ENCODE results near the gene MYO18B.
A peak's percentile ranks its signal among the peaks of the same experiment; 100 is the strongest.

MYO18B gene

DNA sequence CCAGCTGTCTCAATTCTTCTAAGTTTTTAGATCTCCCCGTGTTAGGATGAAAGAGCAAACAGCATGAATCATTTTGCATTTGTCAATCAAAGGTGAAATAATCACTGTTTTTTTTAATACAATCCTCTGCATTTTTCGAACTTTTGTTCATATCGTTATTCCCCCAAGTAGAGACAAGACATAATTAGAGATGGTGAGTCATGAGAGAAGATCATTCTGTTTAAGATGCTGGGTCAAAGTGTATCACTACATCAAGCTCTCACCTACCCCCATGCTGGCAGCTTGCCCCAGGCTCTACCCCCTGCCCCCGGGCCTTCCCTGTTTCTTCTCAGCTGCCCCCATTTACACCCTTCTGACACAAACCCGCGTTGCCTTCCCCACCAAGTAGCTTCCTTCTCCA, 30.5 kb upstream of the MYO18B start:
- no peak for DNase-seq (ENCODE audit: low spot score)

DNA sequence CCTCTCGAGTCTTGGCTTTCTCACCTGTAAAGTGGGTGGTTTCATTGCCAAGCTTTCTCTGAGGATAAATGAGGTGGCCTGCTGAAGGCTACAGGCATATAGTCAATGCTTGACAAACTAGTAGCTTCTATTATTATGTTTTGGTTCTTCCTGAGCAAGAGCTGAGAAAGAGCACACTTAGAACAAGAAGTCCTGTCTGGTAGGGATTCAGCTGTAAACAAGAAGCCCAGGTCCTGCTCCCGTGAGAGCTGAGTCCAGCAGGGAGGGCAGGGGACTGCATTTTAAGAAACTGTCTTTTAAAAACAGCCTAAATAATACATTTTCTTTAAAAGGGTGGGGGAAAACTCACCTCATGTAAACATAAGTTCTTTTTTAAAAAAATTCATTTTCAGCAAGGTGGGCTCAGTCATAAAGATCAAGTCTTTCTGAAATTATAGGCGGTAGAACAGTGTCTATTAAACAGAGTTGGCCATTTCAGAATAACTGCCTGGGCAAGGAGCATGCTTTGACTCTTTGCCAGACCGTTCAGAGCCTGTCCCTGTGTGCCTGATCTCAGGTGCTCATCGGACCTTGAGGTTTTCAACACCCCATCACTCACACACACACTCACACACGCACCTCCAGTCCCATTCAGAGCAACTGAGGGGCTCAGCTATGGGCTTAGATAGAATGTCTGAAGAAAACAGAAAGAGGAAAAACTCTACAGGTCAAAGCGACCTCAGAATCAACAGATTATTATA, 29.2 kb upstream of the MYO18B start:
- DNase-seq (ENCODE audit: low spot score) = no peak

DNA sequence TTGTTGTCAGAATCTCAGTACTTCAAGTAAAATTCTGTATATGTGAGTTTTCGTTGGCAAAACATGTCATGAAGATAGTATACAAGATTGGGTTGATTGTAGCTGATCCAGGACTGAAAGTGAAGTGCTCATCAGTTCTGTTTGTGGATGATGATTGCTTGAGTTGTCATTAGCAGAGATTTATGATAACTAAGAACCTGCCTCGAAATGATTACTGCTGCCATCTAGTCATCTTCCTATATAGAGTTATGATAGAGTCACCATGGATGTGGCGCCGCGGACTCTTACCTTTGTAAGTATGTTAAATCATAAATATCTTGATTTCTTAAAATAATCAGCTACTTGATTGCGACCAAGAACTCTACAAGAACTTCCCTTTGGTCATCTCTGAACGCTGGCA, 27.9 kb upstream of the MYO18B start:
- DNase-seq (ENCODE audit: low spot score) = no peak

DNA sequence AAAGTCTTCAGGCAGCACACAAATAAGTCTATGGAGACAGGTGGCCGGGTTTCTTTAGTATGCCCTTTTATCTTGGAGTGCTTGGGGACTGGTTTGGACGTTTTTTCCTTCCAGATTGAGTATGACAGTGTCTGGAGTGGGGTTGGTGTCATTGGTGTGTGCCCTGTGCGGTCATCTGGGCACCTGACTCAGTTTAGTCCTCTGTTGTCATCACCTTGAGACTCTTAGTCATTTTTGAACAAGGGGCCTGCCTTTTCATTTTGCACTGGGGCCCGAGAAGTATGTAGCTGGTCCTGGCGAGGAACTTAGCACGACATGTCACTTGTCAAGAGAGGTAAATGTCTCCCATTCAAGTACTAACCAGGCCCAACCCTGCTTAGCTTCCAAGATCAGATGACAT, 27.2 kb upstream of the MYO18B start:
- DNase-seq (ENCODE audit: low spot score) = no peak

DNA sequence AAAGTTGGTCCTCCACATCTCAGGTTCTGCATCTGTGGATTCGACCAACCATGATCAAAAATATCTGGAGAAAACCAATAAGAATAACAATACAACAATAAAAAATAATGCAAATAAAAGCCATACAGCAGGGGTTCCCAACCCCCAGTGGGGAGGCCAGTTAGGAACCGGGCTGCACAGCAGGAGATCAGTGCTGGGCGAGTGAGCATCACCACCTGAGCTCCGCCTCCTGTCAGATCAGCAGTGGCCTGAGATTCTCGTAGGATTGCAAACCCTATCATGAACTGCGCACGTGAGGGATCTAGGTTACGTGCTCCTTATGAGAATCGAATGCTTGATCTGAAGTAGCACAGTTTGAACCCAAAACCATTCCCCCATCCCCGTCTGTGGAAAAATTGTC, 25.4 kb upstream of the MYO18B start:
- DNase-seq (ENCODE audit: low spot score) = no peak

DNA sequence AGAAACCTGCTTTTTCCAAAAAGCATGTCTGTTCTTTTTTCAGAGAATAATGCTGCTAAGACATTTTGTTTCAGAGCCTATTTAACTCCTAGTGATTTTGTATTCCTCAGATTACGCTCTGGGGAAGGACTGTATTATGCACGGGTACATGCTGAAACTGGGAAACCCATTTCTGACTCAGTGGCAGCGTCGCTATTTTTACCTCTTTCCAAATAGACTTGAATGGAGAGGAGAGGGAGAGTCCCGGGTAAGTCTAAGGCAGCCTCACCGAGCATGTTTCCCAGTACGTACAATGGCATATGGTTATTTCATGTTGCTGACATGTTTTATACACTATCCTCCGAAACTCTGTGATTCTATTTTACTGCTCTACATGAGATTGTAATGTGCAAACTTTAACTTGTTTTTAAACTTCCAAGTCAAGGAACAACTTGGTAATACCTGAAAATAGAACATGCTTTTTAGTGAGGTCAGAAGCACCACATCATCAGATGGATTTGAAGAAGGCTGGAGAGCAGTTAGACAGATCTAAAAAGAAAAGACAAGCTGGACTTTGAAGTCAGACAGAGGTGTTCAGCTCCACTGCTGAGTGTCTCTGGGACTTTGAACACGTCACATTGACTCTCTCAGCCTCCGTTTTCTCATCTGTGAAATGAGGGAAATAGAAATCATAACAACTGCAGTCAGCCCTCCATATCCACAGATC, 23.7 kb upstream of the MYO18B start:
- no peak for DNase-seq (ENCODE audit: low spot score)

DNA sequence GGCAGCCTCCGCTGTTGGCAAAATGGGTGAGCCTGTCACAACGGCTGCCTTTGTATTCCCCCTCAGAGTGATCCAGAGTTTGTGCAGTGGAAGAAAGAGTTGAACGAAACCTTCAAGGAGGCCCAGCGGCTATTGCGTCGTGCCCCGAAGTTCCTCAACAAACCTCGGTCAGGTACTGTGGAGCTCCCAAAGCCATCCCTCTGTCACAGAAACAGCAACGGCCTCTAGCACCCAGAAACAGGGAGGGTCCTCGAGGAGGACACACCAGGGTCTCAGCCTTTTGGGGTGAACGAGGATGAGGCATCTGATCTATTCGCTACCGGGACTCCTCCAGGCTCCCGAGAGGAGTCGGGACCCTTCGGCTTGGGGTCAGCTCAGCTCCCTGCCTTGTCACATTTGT, 19.8 kb upstream of the MYO18B start:
- no peak for DNase-seq (ENCODE audit: low spot score)

DNA sequence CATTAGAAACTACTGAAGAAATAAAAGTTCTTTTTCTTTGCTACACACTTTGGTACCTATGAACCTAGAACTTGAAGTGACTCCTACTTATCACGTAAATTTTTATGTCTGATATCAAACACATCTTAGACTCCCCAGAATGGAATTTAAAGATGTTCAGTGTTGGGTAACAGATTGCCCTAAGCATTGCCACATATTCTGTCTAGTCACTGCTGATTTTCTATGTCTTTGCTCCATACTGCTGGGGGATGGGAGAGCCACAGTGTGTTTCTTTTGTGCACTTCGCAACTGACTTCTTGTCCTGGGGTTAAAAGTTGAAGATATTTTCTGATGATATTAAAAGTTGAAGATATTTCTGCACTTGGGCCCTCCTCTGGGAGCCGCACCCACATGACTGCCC, 19.4 kb upstream of the MYO18B start:
- no peak for DNase-seq (ENCODE audit: low spot score)

DNA sequence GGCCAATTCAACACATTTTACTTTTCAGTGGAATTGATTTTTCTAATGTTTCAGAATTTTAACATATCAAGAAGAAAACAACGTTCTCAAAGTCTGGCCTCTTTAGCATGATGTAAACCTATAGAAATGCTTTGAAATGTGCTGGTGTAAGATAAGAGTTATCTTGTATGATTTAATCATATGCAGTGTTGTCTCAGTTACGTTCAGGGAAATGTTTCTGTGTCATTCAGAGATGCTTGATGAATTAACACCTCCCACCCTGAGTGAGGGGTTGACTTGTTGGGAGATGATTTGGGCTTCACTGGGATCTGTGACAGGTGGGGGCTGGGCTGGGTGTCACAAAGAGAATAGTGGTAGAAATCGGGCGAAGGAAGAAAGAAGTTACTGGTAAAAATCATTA, 15.7 kb upstream of the MYO18B start:
- DNase-seq (ENCODE audit: low spot score) = no peak

DNA sequence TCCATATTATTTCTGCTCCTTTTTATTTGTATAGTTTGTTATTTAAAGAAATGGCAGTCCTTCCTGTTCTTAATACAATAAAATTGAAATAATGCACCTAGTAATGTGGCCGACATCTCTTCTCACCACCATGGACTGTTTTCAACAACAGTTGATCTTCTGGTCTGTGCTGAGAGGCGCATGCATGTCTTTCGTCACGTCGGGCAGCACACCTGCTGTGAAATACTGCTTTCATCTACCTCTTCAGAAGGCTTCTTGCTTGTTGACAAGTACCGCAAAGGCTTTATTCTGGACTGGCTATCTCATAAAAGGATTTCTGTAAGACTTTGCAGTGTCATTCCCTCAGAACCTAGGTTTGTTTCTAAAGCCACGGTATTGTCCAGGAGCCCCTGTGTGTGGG, 13.9 kb upstream of the MYO18B start:
- DNase-seq (ENCODE audit: low spot score) = no peak

DNA sequence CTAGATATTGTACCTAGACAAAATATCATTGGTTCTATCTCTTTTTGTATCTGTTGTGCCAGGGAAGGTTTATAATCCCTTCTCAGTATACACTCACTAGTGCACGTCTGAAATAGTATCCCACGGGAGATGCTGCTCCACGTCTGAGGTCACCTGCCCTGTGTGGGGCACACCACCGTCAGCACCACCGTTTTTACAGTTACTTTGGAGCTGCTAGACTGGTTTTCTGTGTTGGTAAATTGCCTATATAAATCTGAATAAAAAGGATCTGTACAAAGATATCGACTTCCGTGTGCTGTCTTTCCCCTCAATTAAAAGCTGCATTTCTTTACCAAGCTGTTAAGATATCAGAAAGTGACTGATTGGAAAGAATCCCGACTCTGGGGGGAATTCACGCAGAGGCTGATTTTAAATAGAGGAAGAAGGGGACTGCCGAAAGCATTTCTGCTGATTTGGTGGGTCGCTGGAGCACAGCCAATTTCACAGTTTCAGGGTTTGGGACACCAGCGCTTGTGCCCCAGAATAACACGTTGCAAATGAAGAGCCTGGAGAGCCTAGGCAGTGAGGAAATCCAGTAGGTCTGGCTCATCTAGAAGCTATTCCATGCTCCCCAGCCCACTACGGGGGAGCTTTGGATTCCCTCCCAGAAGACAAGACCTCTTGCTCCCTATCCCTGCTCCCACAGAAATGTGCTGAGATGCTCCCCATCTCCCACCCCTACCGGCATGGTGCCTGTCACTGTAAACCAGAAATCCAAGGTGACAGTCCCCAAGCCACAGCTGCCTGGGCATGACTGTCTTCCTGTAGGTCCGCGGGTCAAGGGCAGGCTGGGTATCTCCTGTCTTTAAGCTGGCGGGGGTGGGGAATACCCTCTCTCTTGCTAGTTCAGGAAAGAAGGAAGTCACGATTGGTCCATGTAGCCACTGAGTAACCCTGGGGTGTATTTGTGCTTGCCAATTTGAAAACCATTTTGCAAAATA, 12.7 kb upstream of the MYO18B start:
- DNase-seq (ENCODE audit: low spot score) = no peak

DNA sequence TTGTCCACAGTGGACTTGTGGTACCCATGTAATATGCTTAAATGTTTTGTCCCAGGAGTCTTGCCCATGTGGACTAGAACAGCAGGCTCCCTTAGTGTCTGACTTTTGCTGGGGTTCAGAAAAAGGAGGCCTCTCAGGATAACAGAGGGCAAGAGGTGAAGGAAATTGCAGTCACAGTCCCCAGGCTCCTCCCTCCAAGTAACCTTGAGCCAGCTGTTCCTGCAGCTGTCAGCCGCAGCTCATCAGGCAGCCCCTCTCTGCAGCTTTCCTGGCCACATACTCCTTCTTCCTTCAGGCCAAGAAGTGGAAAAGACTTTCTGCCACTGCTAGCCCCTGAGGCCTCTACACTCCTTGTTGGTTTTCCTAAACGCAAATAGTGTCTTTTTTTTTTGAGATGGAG, 6.3 kb upstream of the MYO18B start:
- no peak for DNase-seq (ENCODE audit: low spot score)

DNA sequence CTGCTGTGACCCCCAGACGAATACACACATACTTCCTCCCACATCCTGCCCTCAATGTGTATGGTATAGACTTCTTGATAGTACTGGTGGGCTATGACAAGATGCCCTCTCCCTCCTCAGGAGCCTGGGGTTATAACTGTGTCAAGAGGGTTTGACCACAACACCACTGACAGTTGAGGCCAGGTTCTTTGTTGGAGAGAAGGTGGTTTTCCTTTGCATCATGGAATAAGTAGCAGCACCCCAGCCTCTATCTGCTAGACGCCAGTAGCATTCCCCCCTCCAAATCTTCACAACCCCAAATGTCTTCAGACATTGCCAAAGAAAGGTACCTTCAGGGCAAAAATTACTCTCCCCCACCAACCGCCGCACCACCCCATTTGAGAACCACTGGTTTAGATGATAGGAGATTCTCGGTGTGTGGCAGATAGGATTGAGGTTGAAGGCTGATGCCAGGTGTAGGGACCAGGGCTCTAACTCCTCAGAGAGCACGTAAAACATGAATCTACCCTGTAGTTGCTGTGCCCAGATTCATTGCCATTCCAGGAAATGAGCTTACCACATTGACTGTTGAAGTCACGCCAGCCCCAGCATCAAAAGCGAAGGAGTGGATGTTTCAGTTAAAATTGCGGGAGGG, 5.5 kb upstream of the MYO18B start:
- DNase-seq (ENCODE audit: low spot score) = no peak

DNA sequence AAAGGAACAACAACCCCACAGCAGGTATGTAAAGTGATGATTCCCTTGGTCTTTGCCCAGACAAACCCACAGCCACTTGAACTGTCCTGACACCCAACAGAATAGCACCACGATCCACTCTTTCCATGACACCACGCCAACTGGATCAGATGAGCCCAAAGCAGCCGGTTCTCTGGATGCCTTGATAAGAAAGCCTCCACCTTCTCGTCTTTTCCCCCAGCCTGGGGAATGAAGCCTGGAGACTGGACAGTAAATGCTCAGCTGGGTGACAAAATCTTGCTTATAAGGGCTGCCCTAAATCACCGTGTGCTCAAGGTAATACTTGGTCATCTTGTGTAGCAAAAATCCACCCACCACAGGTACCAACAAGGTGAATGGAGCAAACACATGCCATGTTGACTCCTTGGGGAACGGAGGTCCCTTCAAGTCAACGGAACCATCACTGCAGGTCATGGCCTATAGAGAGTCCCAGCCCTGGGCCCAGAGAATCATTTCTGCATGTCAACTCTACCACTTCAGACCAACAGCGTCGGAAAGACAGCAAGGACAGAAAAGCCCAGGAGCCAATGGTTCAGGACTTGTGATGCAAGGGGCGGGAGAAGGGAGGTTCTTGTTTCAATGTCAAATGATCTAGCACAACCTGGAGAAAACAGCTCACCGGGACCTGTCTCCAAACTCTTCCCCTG, 2.2 kb upstream of the MYO18B start:
- no peak for DNase-seq (ENCODE audit: low spot score)

DNA sequence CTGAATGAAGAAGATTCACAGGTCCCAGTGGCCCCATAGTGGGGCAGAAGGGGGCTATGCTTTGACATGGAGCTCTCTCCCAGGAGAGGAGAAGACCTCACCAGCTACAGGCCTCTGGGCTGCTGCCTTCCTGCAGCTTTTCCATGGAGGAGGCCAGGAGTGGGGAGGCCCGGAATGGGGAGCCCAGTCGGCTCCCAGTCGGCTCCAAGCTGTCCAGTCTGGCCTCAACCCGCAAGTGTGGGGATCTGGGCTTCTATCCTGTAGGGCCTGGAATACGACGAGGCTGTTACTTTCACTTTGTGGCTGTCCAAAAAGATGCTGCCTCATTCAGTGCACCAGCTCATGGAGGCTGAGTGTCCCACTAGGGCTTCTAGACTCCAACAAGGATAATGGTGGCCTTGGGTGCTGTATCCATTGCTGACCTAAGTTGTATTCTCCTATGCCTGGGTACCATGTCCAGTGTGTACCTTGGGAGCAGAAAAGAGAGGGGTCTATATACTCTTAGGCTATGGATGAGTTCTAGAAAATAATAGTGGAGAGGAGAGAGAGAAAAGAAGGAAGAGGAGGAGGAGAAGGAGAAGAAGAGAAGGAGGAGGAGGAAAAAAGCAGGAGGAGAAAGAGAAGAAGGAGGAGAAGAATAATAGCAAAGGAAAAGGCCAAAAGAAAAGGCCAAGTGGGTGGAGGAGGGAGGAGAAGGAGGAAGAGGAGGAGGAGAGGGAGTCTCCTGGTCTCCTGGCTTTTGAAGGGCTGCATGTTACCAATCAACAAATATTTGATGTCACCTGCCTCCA, 1.1 kb downstream of the MYO18B start:
- DNase-seq (ENCODE audit: low spot score) = no peak

DNA sequence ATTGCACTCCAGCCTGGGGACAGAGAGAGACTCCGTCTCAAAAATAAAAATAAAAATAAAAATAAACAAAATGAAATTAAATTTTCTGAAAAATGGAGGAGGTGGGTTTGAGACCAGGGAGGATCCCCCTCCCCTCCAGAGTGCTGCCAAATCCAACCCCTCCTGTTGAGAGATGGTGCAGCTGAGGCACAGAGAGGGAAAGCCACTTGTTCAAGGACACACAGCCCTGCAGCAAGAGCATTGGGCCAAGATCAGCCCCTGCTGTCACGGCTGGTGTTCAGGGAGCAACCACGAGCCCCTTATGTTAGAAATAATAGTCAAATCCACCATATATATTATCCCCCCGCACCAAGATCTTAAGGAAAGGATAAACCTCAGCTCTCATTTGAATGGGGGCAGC, 2.7 kb downstream of the MYO18B start:
- DNase-seq (ENCODE audit: low spot score) = no peak

DNA sequence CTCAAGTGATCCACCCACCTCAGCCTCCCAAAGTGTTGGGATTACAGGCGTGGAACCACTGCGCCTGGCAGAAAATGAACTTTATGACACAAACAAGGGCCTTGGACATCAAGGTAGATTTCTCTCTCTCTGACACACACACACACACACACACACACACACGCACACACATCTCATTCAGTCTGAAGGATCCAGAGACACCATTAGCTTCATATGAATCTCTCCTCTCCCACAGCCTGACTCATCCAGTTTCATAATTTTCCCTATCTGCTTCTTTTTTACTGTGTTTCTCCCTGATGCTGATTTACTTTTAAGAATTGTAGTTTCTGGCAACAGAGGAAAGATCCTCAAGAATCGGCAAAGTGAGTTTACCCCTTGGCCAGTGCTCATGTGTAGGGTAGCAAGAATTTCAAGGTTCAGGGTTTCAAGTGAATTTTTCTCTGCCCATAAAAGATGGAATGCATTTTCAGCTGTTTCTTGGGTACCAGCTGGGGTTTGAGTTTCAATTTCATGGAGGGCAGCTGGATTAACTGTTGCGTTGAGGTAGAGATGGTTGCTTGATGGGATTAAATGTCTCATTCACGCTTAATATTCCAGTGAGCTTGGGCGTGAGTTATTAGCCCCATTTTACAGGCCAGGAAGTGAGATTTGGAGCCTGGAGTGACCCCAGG, 3.5 kb downstream of the MYO18B start:
- no peak for DNase-seq (ENCODE audit: low spot score)

DNA sequence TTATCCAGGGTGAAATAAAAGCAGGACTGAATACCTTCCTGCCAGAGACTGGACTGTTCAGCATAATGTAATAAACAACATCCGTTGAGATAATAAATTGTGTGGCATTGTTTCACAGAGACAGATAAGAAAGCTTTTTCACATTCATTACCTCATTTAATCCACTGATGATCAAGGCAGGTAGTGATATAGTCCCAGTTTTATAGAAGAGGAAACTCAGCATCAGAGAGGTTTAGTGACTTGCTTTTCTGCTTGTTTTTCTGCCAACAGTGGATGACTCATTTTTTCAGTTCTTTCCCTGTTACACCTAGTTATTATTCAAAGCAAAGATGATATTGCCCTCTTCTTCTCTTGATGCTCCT, 4.0 kb downstream of the MYO18B start:
- peak; percentile 44 for DNase-seq (ENCODE audit: low spot score)

DNA sequence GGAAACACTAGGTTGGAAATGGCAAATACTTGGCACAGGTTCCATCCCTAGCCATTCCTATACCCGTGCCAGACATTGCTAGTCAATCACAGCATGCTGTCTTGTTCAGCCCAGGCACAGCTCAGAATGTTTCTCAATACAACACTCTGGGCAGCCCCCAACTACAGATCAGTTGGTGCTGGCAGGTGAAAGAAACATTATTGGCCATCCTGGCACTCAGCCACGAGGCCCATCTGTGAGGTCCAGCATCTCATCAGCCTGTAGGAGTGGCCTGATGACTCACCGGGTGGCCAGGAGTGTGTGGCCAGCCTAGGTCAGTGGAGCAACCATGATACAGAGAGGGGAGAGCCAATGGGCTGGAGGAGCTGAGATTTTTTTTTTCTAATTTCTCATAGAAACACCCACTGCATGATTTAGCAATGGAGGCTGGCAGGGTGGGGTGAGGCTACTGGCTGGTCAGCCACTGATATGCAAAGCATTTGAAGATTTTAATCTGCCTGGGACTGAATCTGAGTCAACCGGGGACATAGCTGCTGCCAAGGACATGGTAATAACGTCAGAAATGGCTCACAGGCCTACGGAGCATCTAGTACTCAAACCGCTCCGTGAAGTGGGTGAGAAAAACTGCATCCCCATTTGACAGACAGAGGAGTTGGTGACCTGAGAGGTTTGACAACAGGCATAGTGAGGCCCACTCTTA, 5.4 kb downstream of the MYO18B start:
- DNase-seq (ENCODE audit: low spot score) = peak; percentile 58

DNA sequence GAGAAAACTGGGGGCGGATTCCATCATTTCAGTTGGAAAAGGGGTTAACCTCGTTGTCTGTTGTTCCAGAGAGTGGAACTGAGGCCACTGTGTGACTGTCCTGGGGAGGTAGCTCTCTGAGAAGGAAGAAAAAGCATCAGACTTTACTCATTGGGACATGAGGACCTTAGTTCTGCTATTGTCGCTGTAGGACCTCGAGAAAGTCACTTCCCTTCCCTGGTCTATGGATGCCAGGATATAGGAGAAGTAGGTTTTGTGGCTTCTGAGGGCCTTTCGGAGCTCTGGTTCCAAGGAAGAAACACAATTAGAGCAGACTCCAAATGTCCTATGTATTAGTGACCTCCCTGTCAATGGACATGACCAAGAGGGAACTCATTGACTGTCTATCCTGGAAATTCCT, 6.2 kb downstream of the MYO18B start:
- no peak for DNase-seq (ENCODE audit: low spot score)

Measured in LoVo (cell line).